H9 (cell line): Measurements from ENCODE around the gene FNDC3A. TPM values are rescaled to one million over a fixed set of nuclear protein-coding genes. Genes with fewer than 3 reads are reported as not detected.

ENCODE experiments used
- DNase-seq: peaks from one replicate; pipeline ENCODE4 v3.0.0-alpha.2; 2017
- H2AFZ ChIP-seq: one replicate; pipeline ENCODE4 v1.6.1; 2013; ENCODE audit warnings: mild to moderate bottlenecking, low read length, control low read depth, moderate library complexity
- H2AK5ac ChIP-seq: 2 replicates; pipeline ENCODE4 v1.6.1; 2013; ENCODE audit warnings: low read length, control low read depth, mixed read lengths; ENCODE audit not compliant: insufficient read length
- H2BK120ac ChIP-seq: one replicate; pipeline ENCODE4 v1.6.1; 2013; ENCODE audit warnings: low read depth, mild to moderate bottlenecking, low read length, control low read depth, inconsistent platforms; ENCODE audit not compliant: poor library complexity, severe bottlenecking
- H2BK12ac ChIP-seq: 2 replicates; pipeline ENCODE4 v1.6.1; 2013; ENCODE audit warnings: low read length, control low read depth, mixed read lengths, low read depth; ENCODE audit not compliant: insufficient read length
- H2BK15ac ChIP-seq: 2 replicates; pipeline ENCODE4 v1.6.1; 2013; ENCODE audit warnings: low read depth, low read length, control low read depth
- H2BK20ac ChIP-seq: one replicate; pipeline ENCODE4 v1.6.1; 2013; ENCODE audit warnings: low read depth, mild to moderate bottlenecking, low read length, control low read depth, inconsistent platforms; ENCODE audit not compliant: poor library complexity, severe bottlenecking
- H2BK5ac ChIP-seq: 2 replicates; pipeline ENCODE4 v1.6.1; 2013; ENCODE audit warnings: low read length, control low read depth, mixed read lengths; ENCODE audit not compliant: insufficient read length
- H3K14ac ChIP-seq: 2 replicates; pipeline ENCODE4 v1.6.1; 2013; ENCODE audit warnings: low read length, control low read depth; ENCODE audit not compliant: insufficient read depth
- H3K18ac ChIP-seq: 2 replicates; pipeline ENCODE4 v1.6.1; 2013; ENCODE audit warnings: low read depth, mild to moderate bottlenecking, mixed read lengths, low read length, control low read depth; ENCODE audit not compliant: insufficient read length
- H3K23ac ChIP-seq: 2 replicates; pipeline ENCODE4 v1.6.1; 2013; ENCODE audit warnings: low read length, control low read depth, mixed read lengths, low read depth; ENCODE audit not compliant: insufficient read length
- H3K23me2 ChIP-seq: 2 replicates; pipeline ENCODE4 v1.6.1; 2013; ENCODE audit warnings: low read depth, mild to moderate bottlenecking, mixed read lengths, low read length, control low read depth; ENCODE audit not compliant: insufficient read length, poor library complexity, severe bottlenecking
- H3K27ac ChIP-seq: 2 replicates; pipeline ENCODE4 v1.5.1; 2013; ENCODE audit warnings: low read length, control low read depth, mixed read lengths, low read depth; ENCODE audit not compliant: insufficient read length
- H3K27me3 ChIP-seq: 2 replicates; pipeline ENCODE4 v1.6.1; 2013; ENCODE audit warnings: low read length, control low read depth, inconsistent platforms; ENCODE audit not compliant: insufficient read depth
- H3K4ac ChIP-seq: 2 replicates; pipeline ENCODE4 v1.6.1; 2013; ENCODE audit warnings: low read depth, mild to moderate bottlenecking, control low read depth, inconsistent platforms, low read length, moderate library complexity
- H3K4me1 ChIP-seq: 2 replicates; pipeline ENCODE4 v1.6.1; 2013; ENCODE audit warnings: low read length, control low read depth, inconsistent platforms; ENCODE audit not compliant: insufficient read depth
- H3K4me2 ChIP-seq: 2 replicates; pipeline ENCODE4 v1.6.1; 2013; ENCODE audit warnings: low read length, control low read depth, mixed read lengths; ENCODE audit not compliant: insufficient read length, insufficient read depth
- H3K56ac ChIP-seq: 2 replicates; pipeline ENCODE4 v1.6.1; 2013; ENCODE audit warnings: low read depth, mild to moderate bottlenecking, mixed read lengths, low read length, control low read depth; ENCODE audit not compliant: insufficient read length
- H3K79me1 ChIP-seq: 2 replicates; pipeline ENCODE4 v1.6.1; 2013; ENCODE audit warnings: low read depth, mild to moderate bottlenecking, moderate library complexity, low read length, control low read depth, inconsistent platforms; ENCODE audit not compliant: insufficient read depth, poor library complexity, severe bottlenecking
- H3K79me2 ChIP-seq: 2 replicates; pipeline ENCODE4 v1.6.1; 2013; ENCODE audit warnings: low read length, control low read depth, inconsistent platforms; ENCODE audit not compliant: insufficient read depth
- H3K9ac ChIP-seq: 2 replicates; pipeline ENCODE4 v1.6.1; 2013; ENCODE audit warnings: low read length, control low read depth, mixed read lengths; ENCODE audit not compliant: insufficient read length; ENCODE audit errors: extremely low read depth
- H3K9me3 ChIP-seq: one replicate; pipeline ENCODE4 v1.6.1; 2013; ENCODE audit warnings: low read depth, low read length, inconsistent platforms; ENCODE audit not compliant: control insufficient read depth
- H3T11ph ChIP-seq: one replicate; pipeline ENCODE4 v1.6.1; 2013; ENCODE audit warnings: mild to moderate bottlenecking, low read length, control low read depth, inconsistent platforms
- H4K20me1 ChIP-seq: one replicate; pipeline ENCODE4 v1.6.1; 2013; ENCODE audit not compliant: control insufficient read depth, insufficient read length, insufficient read depth
- H4K5ac ChIP-seq: 2 replicates; pipeline ENCODE4 v1.6.1; 2013; ENCODE audit warnings: low read depth, mild to moderate bottlenecking, mixed read lengths, low read length, control low read depth; ENCODE audit not compliant: insufficient read length
- H4K8ac ChIP-seq: replicated peaks from 2 replicates; pipeline ENCODE4 v1.6.1; 2013; ENCODE audit warnings: low read length, control low read depth, mixed read lengths, low read depth; ENCODE audit not compliant: insufficient read length
- H4K91ac ChIP-seq: 2 replicates; pipeline ENCODE4 v1.6.1; 2013; ENCODE audit warnings: low read depth, mild to moderate bottlenecking, moderate library complexity, mixed read lengths, low read length, control low read depth; ENCODE audit not compliant: insufficient read length
- H3K27ac Mint-ChIP-seq, 3 experiments: 2 replicates in 2 of 3; 3 replicates in 1 of 3; pipeline ENCODE4 v1.8.0; 2020 to 2021; ENCODE audit warnings: mixed read lengths in 3 of 3, mild to moderate bottlenecking in 1 of 3, moderate library complexity in 1 of 3
- H3K27me3 Mint-ChIP-seq: 2 replicates; pipeline ENCODE4 v1.8.0; 2021; ENCODE audit warnings: low read depth, mild to moderate bottlenecking, moderate library complexity, mixed read lengths
- H3K36me3 Mint-ChIP-seq, 3 experiments: 2 replicates in 2 of 3; 3 replicates in 1 of 3; pipeline ENCODE4 v1.8.0; 2020 to 2021; ENCODE audit warnings: low read depth in 3 of 3, mixed read lengths in 3 of 3; ENCODE audit not compliant: insufficient read depth in 1 of 3
- H3K4me1 Mint-ChIP-seq, 2 experiments: 2 replicates each; pipeline ENCODE4 v1.8.0; 2020; ENCODE audit warnings: mixed read lengths in 2 of 2
- H3K4me3 Mint-ChIP-seq, 2 experiments: 2 replicates in 1 of 2; 3 replicates in 1 of 2; pipeline ENCODE4 v1.8.0; 2020 to 2021; ENCODE audit warnings: mild to moderate bottlenecking in 2 of 2, mixed read lengths in 2 of 2, moderate library complexity in 1 of 2
- H3K9me3 Mint-ChIP-seq, 2 experiments: 2 replicates in 1 of 2; 3 replicates in 1 of 2; pipeline ENCODE4 v1.8.0; 2020; ENCODE audit warnings: mild to moderate bottlenecking in 2 of 2, mixed read lengths in 2 of 2, moderate library complexity in 1 of 2
- CTCF ChIP-seq: fragments of 200-600 bp; sonication (generic); conservative IDR thresholded peaks from 3 replicates; pipeline ENCODE4 v1.8.0; 2021; ENCODE audit warnings: antibody characterized with exemption, mild to moderate bottlenecking
- WGBS: extraction: QIAGEN DNeasy Blood & Tissue Kit; methylation state at CpG from one replicate; pipeline ENCODE4 v1.1.7; 2013; ENCODE audit warnings: missing lambda C conversion rate, low lambda C conversion rate, mixed read lengths; ENCODE audit not compliant: insufficient read length; ENCODE audit errors: extremely low coverage; 5-methylcytosine and 5-hydroxymethylcytosine counted together
- total RNA-seq: library from RNA; stranded (reverse); gene quantifications from 2 replicates; pipeline ENCODE4 v1.2.1, GENCODE V29; 2021

Gene FNDC3A
- total RNA-seq, 1 experiment from 2014 or later: 27.4 TPM

- Histone ChIP-seq H3T11ph (no peak overlapping the region), H3K4me1 (no peaks in the 10 kb centered on the region; the same call in 1 of the 2 replicates), H4K5ac (no peak overlapping the region), H3K56ac (no peak overlapping the region), H3K23me2 (peaks cover 8% of the 10 kb centered on the region), H3K4ac (no peak overlapping the region), H2BK20ac (no peak overlapping the region), H3K18ac (no peak overlapping the region), H3K9me3 (no peaks in the 10 kb centered on the region), H3K27me3 (peaks cover 27% of the 10 kb centered on the region; the same call in 1 of the 2 replicates), H2BK5ac (no peak overlapping the region), H2BK120ac (no peak overlapping the region), H3K79me1 (no peaks in the 10 kb centered on the region), H4K8ac (no peak overlapping the region), H4K20me1 (no peaks in the 10 kb centered on the region), H3K27ac (no peak overlapping the region), H2BK12ac (no peak overlapping the region), H3K79me2 (no peaks in the 10 kb centered on the region), H2AK5ac (no peak overlapping the region), H3K4me2 (no peak overlapping the region), H2BK15ac (no peak overlapping the region), H2AFZ (no peak overlapping the region), H3K23ac (no peak overlapping the region), H3K14ac (no peak overlapping the region), H3K9ac (no peak overlapping the region), H4K91ac (no peak overlapping the region)
- Mint-ChIP-seq H3K36me3 (peaks cover 4 to 22% (median 8%) of the 10 kb centered on the region in 3 experiments; a peak in 6 of 7 replicates), H3K4me3 (no peak overlapping the region), H3K27me3 (peaks cover 48% of the 10 kb centered on the region), H3K9me3 (peaks cover 0 to 5% of the 10 kb centered on the region in 2 experiments; a peak in 2 of 5 replicates), H3K27ac (peak overlapping the region in 2 of 3 experiments; percentile 12 to 72; a peak in 3 of 7 replicates), H3K4me1 (peaks cover 27 to 35% of the 10 kb centered on the region in 2 experiments)
- no CpG with 5 or more reads among the region's 6 CpGs for WGBS
- peak; percentile 43; the same call in 2 of the 3 replicates for TF ChIP-seq CTCF
- DNase-seq: peak; percentile 76
Measured at GRCh38 chr13:49214917-49215376, 239.2 kb downstream of the FNDC3A start.
